Endothelial cell of hepatic sinusoid (primary cell): ENCODE measurements around the gene EREG.

ENCODE experiments used
- in situ Hi-C: cut with HindIII; loops from 2 replicates; pipeline ENCODE4 v1.10.0; 2017; ENCODE audit warnings: low sequenced_read_pairs

The EREG gene

DNA sequence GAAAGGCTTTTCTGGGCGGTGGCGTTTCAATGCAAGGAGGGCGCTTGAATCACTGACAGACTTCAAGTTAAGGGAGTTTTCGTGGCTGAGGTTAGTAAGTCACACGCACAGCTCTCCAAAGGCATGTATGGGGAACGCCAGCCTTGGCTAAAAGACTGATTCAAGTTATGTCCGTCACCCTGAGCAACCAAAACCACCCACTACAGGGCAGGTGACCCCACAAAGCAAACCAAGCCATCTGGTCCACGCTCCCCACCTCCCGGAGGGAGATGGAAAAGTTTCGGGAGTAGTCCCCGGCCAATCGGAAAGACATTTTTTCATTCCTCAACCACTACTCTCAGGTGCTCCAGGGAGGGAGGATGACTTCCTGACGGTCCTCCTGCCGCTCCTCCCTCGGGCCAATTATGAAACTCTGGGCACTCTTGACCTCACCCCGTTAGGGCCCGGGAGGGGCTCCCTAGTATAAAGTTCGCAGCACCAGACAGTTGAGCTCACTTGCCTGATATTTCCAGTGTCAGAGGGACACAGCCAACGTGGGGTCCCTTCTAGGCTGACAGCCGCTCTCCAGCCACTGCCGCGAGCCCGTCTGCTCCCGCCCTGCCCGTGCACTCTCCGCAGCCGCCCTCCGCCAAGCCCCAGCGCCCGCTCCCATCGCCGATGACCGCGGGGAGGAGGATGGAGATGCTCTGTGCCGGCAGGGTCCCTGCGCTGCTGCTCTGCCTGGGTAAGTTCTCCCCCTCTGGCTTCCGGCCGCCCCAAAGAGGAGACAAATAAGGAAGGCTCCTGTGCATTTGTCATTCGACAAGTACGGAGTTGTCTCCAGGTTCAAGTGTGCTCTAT, at the start of gene EREG:
EREG (plus strand) TSS at position 494 of the 840 bp plus-strand sequence; CDS start at position 658, 164 bp downstream.
- in situ Hi-C loops: no loop called here

DNA sequence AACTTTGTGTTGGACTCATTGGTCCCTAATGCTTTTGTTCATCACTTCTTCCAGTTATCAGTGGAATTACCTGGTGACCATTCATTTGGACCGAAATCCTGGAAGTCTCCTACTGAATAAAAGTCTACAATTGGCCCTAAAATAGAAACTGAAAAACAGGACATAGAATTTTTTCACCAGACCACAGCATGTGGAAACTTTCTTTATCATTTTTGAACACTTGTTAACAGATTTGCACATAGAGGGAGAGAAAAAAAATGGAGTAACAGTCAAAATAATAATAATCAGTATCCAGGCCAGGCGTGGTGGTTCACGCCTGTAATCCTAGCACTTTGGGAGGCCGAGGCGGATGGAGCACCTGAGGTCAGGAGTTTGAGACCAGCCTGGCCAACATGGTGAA, 49.6 kb upstream of the EREG start:
- in situ Hi-C loops: loop anchor here (5.0 to 25.0 kb wide), 2 partner anchors 62 to 128 kb away; no protein-coding TSS in a partner anchor

GRCh38 chr4:74316397-74316796, 48.5 kb upstream of the EREG start:
- in situ Hi-C loops: loop anchor here (5.0 to 25.0 kb wide), 2 partner anchors 61 to 129 kb away; no protein-coding TSS in a partner anchor

- in situ Hi-C loops: loop anchor here (5.0 to 25.0 kb wide), 2 partner anchors 60 to 130 kb away; no protein-coding TSS in a partner anchor
These were observed 47.2 kb upstream of the EREG start for GRCh38 chr4:74317616-74318246.

DNA sequence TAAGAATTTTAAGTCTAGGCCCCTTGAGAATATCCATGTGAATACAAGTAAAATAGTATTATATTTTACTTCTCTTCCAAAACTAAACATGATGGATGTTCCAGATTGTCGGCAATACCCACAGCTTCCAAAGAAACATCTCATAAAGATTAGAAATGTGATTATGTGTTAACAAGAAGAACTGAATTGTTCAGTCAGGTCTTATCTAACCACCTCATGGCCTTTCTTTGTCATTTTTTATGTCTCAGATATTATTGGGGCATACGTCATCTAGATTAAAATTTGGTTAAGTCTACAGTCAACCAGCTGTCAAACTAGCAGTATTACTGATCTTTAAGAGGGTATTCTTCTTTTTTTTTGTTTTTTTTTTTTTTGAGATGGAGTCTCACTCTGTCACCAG, 46.7 kb upstream of the EREG start:
- in situ Hi-C loops: loop anchor here (5.0 to 25.0 kb wide), 2 partner anchors 59 to 131 kb away; no protein-coding TSS in a partner anchor

DNA sequence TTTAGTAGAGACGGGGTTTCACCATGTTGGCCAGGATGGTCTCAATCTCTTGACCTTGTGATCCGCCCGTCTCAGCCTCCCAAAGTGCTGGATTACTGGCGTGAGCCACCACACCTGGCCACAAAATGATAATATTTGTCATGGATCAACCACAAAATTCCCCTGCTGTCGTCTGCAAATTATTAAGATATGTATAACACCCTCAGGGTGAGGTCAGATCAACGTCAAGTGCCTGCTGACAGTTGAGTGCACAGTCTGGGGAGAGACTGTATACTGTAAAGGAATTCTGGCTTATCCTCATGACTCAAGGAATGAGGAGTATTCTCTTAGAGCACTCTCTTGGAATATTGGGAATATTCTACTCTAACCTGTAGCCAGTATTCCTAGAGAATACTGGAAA, 45.5 kb upstream of the EREG start:
- in situ Hi-C loops: loop anchor here (5.0 to 25.0 kb wide), 2 partner anchors 58 to 132 kb away; no protein-coding TSS in a partner anchor

DNA sequence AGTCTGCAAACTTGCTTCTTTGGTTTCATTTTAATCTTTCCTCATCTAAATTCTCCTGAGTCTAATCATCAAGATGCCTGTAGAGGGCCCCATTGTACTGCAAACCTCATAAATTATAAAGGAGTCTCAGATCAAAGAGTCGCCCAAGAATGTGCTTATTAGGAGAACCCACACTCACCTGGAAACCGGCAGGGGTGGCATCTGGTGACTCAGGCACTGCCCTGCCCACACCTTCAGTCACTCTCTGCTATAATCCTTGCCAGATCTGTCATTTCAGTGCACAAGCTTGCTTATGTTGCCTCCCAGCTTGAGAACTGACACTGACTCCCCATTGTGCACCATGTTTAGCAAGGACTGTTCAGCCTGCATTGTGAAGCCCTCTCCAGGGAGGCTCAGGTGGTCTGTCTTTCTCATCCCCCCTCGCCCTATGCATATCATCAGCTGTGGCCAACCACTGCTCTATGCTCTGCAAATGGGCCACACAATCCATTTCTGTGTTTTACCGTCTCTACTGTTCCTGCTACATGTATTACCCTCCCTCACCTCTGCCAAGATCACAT, 44.3 kb upstream of the EREG start:
- in situ Hi-C loops: loop anchor here (25.0 kb wide), 1 partner anchor 133 kb away; no protein-coding TSS in a partner anchor

DNA sequence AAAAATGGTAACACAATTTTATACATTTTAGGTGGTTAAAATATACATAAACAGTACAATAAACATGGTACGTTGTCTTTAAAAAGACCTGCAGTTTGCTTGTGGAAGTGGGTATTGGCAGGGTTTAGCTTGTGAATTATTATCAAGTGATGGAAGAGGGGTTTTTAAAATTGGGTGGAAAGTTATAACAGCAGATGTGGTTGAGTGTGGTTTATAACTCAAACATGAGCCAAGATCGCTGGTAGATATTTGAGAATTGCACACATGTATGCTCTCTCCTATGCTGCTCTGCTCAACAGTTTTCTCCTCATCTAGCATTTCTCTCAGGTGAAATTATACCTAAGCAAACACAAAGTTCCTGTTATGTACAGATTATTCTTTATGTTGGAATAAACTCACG, 42.6 kb upstream of the EREG start:
- in situ Hi-C loops: loop anchor here (25.0 kb wide), 1 partner anchor 135 kb away; no protein-coding TSS in a partner anchor

- in situ Hi-C loops: loop anchor here (25.0 kb wide), 1 partner anchor 136 kb away; no protein-coding TSS in a partner anchor
These were observed 41.3 kb upstream of the EREG start for GRCh38 chr4:74323663-74324062.

- in situ Hi-C loops: loop anchor here (25.0 kb wide), 1 partner anchor 137 kb away; no protein-coding TSS in a partner anchor
These were observed 40.7 kb upstream of the EREG start for GRCh38 chr4:74324262-74324661.

GRCh38 chr4:74325886-74326285, 39.1 kb upstream of the EREG start:
- in situ Hi-C loops: no loop called here

GRCh38 chr4:74327762-74328161, 37.2 kb upstream of the EREG start:
- in situ Hi-C loops: no loop called here

DNA sequence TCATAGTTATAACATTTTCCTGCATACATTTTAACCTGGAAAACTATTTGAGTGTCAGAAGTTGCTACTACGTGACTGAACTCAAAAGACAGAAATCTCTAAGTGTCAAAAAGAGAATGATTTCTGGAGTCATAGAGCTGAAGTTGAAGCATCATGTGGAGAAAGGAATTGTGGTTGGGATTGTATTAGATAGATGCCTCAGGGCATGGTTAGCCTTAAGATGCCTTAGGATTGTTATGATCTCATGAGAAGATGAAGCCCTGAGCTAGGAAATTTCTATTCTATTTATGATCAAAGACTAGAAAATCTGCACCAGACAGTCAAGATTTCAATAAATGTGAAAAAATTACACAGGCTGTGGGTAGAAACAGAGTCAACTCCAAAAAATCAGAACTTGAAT, 36.4 kb upstream of the EREG start:
- in situ Hi-C loops: no loop called here

DNA sequence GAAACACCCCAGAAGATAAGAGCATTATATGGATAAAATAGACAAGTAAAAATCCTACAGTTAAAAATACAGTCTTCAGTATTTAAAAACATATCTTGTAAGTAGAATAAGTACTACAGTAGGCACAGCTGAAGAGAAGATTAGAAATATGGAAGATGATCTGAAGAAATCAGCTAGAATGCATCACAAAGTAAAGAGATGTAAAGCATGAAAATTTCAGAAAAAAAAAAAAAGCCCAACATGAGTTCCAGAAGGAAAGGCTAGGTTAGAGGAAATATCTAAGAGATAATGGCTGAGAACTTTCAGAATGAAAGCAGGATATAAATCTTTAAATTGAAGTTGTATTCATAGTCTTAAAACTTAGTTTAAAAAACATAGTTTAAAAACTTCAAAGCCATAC, 35.6 kb upstream of the EREG start:
- in situ Hi-C loops: no loop called here

DNA sequence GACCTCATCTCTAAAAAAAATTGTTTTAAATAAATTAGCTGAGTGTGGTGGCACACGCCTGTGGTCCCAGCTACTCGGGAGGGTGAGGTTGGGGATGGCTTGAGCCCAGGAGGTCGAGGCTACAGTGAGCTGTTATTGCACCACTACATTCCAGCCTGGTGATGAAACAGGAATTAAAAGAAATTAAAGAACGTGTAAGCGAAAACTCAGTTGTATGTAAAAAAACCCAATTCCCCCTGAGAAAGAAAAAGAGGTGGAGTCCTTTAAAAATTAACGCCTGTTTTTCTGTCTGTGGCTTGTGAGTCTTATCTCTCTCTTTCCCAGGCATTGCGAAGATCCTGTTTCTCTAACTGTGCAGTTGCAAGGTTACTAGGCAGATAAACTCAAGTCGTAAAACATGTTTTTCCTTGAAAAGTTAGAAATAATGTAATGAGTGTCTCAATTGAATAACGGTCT, 34.6 kb upstream of the EREG start:
- in situ Hi-C loops: no loop called here

DNA sequence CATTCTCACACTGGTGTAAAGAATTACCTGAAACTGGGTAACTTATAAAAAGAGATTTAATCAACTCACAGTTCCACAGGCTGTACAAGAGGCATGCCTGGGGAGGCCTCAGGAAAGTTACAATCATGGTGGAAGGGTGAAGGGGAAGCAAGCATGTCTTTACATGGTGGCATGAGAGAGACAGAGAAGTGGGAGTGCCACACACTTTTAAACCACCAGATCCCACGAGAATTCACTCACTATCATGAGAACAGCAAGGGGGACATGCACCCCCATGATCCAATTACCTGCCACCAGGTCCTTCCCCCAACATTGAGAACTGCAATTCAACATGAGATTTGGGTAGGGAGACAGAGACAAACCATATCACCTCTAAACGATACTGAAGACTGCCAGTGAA, 33.7 kb upstream of the EREG start:
- in situ Hi-C loops: no loop called here

- in situ Hi-C loops: no loop called here
These were observed 33.0 kb upstream of the EREG start for GRCh38 chr4:74331944-74332343.

GRCh38 chr4:74334636-74335035, 30.3 kb upstream of the EREG start:
- in situ Hi-C loops: no loop called here

DNA sequence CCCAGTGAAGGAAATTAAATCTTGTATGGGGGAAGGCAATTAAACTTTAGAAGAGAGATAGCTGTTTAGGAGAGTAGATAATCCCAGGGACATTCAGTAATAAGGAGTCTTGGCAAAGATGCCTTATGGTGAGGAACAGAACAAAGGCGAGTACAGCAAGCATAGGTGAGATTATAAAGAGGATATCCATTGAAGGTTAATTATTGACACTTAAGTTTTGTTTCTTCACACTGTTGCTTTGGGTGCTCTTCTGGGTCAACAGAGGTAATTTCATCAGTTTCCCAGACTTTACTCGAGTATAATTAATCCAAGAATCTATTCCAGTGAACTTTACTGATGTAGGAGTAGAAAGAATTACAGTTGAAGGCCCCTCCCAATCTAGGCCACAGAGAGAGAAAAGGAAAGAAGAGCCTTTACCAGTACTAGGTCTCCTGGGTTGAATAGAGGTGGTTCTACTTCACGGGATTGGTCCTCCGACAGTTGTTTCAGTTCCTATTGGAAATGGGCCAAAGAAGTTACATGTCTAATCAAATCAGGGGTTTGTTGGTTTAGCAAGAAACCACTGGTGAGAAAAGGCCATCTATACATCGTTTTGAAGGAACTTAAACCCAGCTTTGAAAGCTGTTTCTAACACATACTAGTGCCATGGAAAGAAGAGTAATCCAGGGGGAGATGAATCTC, 29.5 kb upstream of the EREG start:
- in situ Hi-C loops: no loop called here

GRCh38 chr4:74338792-74339333, 26.1 kb upstream of the EREG start:
- in situ Hi-C loops: no loop called here
